ENCODE data around the gene CIRBP.

The CIRBP gene

DNA sequence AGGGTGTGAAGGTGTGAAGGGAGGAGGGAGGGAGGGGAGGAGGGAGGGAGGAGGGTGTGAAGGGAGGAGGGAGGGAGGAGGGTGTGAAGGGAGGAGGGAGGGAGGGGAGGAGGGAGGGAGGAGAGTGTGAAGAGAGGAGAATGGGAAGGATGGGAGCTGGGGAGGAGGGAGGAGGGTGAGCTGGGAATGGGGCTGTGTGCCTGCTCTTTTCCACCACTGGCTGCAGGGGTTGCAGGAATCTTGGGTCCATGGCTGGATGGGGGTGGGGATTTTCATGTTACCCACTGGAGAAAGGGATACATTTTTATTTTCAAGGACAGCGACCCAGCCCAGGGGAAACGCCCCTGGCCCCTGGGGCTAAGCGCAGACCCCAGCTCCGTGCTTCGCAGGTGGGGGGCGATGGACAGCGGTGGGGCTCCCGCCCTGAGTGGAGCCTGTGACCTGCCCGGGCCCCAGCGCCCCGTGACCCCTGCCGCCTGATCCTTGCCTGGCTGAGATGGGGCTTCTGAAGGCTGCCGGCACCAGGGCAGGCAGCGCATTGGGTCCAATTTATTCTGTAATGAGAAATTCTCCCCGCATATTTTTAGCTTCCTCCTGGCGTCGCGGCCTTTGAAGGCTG is 13.6 kb downstream of the CIRBP start:
- Histone ChIP-seq H3K9ac (ENCODE audit: low read length) (no peak overlapping the region), H3K9me3 (ENCODE audit: insufficient read depth, low read length) (no peaks in the 10 kb centered on the region), H3K36me3 (replicated peaks; ENCODE audit: low read depth, low read length) (peaks cover 12% of the 10 kb centered on the region), H3K79me2 (ENCODE audit: low read length) (no peaks in the 10 kb centered on the region), H3K4me2 (ENCODE audit: low read length) (no peak overlapping the region), H4K20me1 (ENCODE audit: insufficient read depth, low read length) (peaks cover 5% of the 10 kb centered on the region; the same call in 1 of the 2 replicates), H3K27ac (ENCODE audit: low read length) (no peak overlapping the region), H3K27me3 (ENCODE audit: low read depth, low read length) (peaks cover 9% of the 10 kb centered on the region; the same call in 1 of the 2 replicates), H3K4me1 (ENCODE audit: low read length) (no peaks in the 10 kb centered on the region), H2AFZ (ENCODE audit: low read depth, low read length) (no peak overlapping the region), H3K4me3 (ENCODE audit: low read length) (no peak overlapping the region)
- no peak for TF ChIP-seq EZH2phosphoT487 (IDR thresholded peaks at IDR 0.05; ENCODE audit: low read depth)
- TF ChIP-seq, protein P1, sequence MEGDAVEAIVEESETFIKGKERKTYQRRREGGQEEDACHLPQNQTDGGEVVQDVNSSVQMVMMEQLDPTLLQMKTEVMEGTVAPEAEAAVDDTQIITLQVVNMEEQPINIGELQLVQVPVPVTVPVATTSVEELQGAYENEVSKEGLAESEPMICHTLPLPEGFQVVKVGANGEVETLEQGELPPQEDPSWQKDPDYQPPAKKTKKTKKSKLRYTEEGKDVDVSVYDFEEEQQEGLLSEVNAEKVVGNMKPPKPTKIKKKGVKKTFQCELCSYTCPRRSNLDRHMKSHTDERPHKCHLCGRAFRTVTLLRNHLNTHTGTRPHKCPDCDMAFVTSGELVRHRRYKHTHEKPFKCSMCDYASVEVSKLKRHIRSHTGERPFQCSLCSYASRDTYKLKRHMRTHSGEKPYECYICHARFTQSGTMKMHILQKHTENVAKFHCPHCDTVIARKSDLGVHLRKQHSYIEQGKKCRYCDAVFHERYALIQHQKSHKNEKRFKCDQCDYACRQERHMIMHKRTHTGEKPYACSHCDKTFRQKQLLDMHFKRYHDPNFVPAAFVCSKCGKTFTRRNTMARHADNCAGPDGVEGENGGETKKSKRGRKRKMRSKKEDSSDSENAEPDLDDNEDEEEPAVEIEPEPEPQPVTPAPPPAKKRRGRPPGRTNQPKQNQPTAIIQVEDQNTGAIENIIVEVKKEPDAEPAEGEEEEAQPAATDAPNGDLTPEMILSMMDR (IDR thresholded peaks at IDR 0.05; ENCODE audit: low read depth, low read length) = no peak

DNA sequence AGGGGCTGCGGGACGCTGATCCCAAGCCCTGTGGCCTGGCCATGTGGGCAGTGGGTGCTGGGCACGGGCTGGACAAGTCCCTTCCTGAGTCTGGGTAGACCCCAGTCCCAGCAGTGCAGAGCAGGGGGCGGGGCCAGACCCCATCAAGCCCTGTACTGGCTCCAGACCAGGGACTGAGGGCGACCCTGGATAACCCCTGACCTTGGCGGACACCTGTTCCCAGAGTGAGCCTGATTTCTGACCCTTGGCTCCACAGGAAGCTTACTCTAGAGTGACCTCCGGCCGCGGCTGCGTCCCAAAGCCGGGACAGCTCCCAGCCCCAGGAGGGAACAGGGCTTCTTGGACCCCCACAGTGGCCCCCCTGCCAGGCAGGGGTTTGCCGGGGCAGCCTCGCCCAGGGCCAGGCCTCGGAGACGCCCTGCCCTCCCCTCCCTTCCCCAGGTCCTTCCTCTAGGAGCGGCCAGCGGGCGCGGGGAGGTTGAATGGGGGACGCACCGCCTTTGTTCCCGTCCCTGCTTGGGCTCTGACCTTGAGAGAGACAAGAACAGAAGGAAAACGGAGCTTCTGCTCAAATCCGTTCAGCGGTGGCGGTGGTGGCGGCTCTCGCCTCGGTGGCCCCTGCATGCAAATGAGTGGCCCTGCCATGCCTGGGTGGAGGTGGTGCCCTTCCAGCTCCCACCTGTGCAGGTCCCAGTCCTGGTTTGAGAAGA is 14.2 kb downstream of the CIRBP start:
- H3K27me3 ChIP-seq (ENCODE audit: low read depth, low read length) = peaks cover 9% of the 10 kb centered on the region; the same call in 1 of the 2 replicates
- peaks cover 5% of the 10 kb centered on the region; the same call in 1 of the 2 replicates for H4K20me1 ChIP-seq (ENCODE audit: insufficient read depth, low read length)
- H2AFZ ChIP-seq (ENCODE audit: low read depth, low read length) = no peak overlapping the region
- H3K9ac ChIP-seq (ENCODE audit: low read length) = no peak overlapping the region
- H3K36me3 ChIP-seq (replicated peaks; ENCODE audit: low read depth, low read length) = peaks cover 12% of the 10 kb centered on the region
- H3K4me3 ChIP-seq (ENCODE audit: low read length) = no peak overlapping the region
- no peak overlapping the region for H3K27ac ChIP-seq (ENCODE audit: low read length)
- no peak overlapping the region for H3K4me2 ChIP-seq (ENCODE audit: low read length)
- H3K9me3 ChIP-seq (ENCODE audit: insufficient read depth, low read length) = no peaks in the 10 kb centered on the region
- TF ChIP-seq, protein P1 (IDR thresholded peaks at IDR 0.05; ENCODE audit: low read depth, low read length) = no peak
- TF ChIP-seq EZH2phosphoT487 (IDR thresholded peaks at IDR 0.05; ENCODE audit: low read depth) = no peak
- no peaks in the 10 kb centered on the region for H3K4me1 ChIP-seq (ENCODE audit: low read length)
- no peaks in the 10 kb centered on the region for H3K79me2 ChIP-seq (ENCODE audit: low read length)

DNA sequence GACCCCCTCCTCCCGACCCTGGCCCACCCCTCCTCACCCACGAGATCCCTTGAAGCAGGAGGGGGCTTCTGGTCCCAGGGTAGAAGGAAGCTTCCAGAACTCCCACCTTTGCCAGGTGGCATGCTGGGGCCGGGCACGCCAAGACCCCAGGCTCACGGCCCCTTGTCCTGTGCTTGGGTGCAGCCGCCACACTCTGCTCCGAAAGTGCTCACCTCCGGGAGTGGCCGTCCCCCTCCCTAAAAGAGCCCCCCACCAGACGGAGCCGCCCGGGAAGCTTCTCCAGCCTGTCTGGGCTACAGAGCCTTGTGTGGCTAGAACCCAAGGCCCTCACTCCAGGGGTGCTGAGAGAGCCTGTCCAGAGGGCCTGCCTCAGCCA is 14.8 kb downstream of the CIRBP start:
- peaks cover 9% of the 10 kb centered on the region; the same call in 1 of the 2 replicates for H3K27me3 ChIP-seq (ENCODE audit: low read depth, low read length)
- no peaks in the 10 kb centered on the region for H3K4me1 ChIP-seq (ENCODE audit: low read length)
- no peak overlapping the region for H3K4me3 ChIP-seq (ENCODE audit: low read length)
- H3K36me3 ChIP-seq (replicated peaks; ENCODE audit: low read depth, low read length) = peaks cover 11% of the 10 kb centered on the region
- H3K4me2 ChIP-seq (ENCODE audit: low read length) = no peak overlapping the region
- peaks cover 5% of the 10 kb centered on the region; the same call in 1 of the 2 replicates for H4K20me1 ChIP-seq (ENCODE audit: insufficient read depth, low read length)
- no peaks in the 10 kb centered on the region for H3K9me3 ChIP-seq (ENCODE audit: insufficient read depth, low read length)
- H3K9ac ChIP-seq (ENCODE audit: low read length) = no peak overlapping the region
- H2AFZ ChIP-seq (ENCODE audit: low read depth, low read length) = no peak overlapping the region
- no peaks in the 10 kb centered on the region for H3K79me2 ChIP-seq (ENCODE audit: low read length)
- TF ChIP-seq, protein P1 (IDR thresholded peaks at IDR 0.05; ENCODE audit: low read depth, low read length) = no peak
- TF ChIP-seq EZH2phosphoT487 (IDR thresholded peaks at IDR 0.05; ENCODE audit: low read depth) = no peak
- H3K27ac ChIP-seq (ENCODE audit: low read length) = no peak overlapping the region

DNA sequence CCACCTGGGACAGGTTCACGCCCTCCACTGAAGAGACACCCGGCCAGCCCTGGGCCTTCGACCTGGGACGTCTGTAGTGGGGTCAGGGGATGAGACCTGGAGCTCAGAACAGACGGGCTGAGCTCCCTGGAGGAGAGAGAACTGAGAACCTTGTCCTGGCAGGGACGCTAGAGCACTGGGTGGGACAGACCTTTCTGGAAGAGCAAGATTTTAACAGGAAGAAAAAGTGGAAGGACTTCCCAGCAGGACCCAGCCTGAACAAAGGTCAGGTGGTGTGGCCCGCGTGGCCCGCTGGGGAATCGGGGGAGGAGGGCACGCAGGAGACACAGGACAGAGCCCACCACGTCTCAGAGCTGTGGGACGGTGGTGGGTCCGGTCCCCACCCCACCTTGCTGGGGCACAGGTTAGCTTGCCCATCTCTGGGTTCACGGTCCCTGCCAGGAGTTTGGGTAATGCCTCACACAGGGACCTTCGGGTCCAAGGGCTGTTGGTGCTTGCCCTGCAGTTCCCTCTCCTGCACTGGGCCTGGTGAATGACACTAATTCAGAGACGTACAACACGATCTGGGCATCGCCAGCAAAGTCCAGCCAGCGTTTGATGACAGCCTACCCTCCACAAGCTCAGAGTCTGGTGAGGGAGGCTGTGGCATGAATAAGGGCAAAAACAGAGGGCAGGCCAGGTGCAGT is 15.3 kb downstream of the CIRBP start:
- Histone ChIP-seq H2AFZ (ENCODE audit: low read depth, low read length) (no peak overlapping the region), H3K4me3 (ENCODE audit: low read length) (no peak overlapping the region), H3K27me3 (ENCODE audit: low read depth, low read length) (peaks cover 9% of the 10 kb centered on the region; the same call in 1 of the 2 replicates), H3K36me3 (replicated peaks; ENCODE audit: low read depth, low read length) (peaks cover 7% of the 10 kb centered on the region), H3K4me2 (ENCODE audit: low read length) (no peak overlapping the region), H3K9ac (ENCODE audit: low read length) (no peak overlapping the region), H3K79me2 (ENCODE audit: low read length) (no peaks in the 10 kb centered on the region), H4K20me1 (ENCODE audit: insufficient read depth, low read length) (peaks cover 5% of the 10 kb centered on the region; the same call in 1 of the 2 replicates), H3K9me3 (ENCODE audit: insufficient read depth, low read length) (no peaks in the 10 kb centered on the region), H3K27ac (ENCODE audit: low read length) (no peak overlapping the region), H3K4me1 (ENCODE audit: low read length) (no peaks in the 10 kb centered on the region; the same call in 1 of the 2 replicates)
- TF ChIP-seq EZH2phosphoT487 (IDR thresholded peaks at IDR 0.05; ENCODE audit: low read depth) = no peak
- TF ChIP-seq, protein P1 (IDR thresholded peaks at IDR 0.05; ENCODE audit: low read depth, low read length) = no peak
